Tibial nerve (tissue), 4 donors: Measurements from ENCODE around the gene BMP7. TPM values are rescaled to one million over a fixed set of nuclear protein-coding genes. Genes with fewer than 3 reads are reported as not detected.

Experiments
- DNase-seq, 2 donors: peaks; one replicate each; pipeline ENCODE4 v3.0.0-alpha.2; 2019; ENCODE audit warnings: low spot score in 2 of 2
- H3K27ac ChIP-seq, 4 donors: fragments of 200-600 bp; sonication (generic) in 3 of 4; one replicate each; pipeline ENCODE4 v1.5.1; 2017 to 2019; ENCODE audit warnings: mild to moderate bottlenecking in 1 of 4
- H3K27me3 ChIP-seq, 2 donors: fragments of 200-600 bp; sonication (generic) in 1 of 2; one replicate each; pipeline versions ENCODE4 v1.5.1 to v1.6.0; 2017 to 2019
- H3K36me3 ChIP-seq, 3 donors: fragments of 200-600 bp; sonication (generic); one replicate each; pipeline ENCODE4 v1.5.1; 2018 to 2019
- H3K4me1 ChIP-seq, 4 donors: fragments of 200-600 bp; sonication (generic) in 3 of 4; one replicate each; pipeline ENCODE4 v1.5.1; 2017 to 2019
- H3K4me3 ChIP-seq, 4 donors: fragments of 200-600 bp; sonication (generic) in 3 of 4; one replicate each; pipeline ENCODE4 v1.5.1; 2017 to 2019; ENCODE audit warnings: mild to moderate bottlenecking in 1 of 4, moderate library complexity in 1 of 4
- H3K9me3 ChIP-seq, 4 donors: fragments of 200-600 bp; sonication (generic) in 3 of 4; one replicate each; pipeline ENCODE4 v1.5.1; 2017 to 2019
- EP300 ChIP-seq, 2 donors: sonication (generic); formaldehyde crosslinking; IDR thresholded peaks; one replicate each; pipeline ENCODE4 v1.6.1; 2017; ENCODE audit warnings: antibody characterized with exemption in 2 of 2, mild to moderate bottlenecking in 1 of 2
- POLR2A ChIP-seq, 2 donors: fragments of 450-650 bp; IDR thresholded peaks; one replicate each; pipeline ENCODE4 v1.6.1; 2017; ENCODE audit warnings: antibody characterized with exemption in 2 of 2, mild to moderate bottlenecking in 2 of 2, moderate library complexity in 2 of 2
- whole genome bisulfite sequencing, 2 donors: methylation state at CpG; one replicate each; pipeline ENCODE4 v1.1.5; 2018; 5-methylcytosine and 5-hydroxymethylcytosine counted together
- total RNA-seq, 4 donors: library from RNA; depleted of rRNA; stranded (reverse); fragments of >200 nt; gene quantifications; one replicate each; pipeline ENCODE4 v1.1.0, GENCODE V29; 2016
- TF ChIP-seq, protein P1 (sequence below), 5 experiments: fragments of 200-600 bp in 3 of 5; fragments of 450-650 bp in 2 of 5; sonication (generic) in 3 of 5; IDR thresholded peaks; one replicate each; pipeline ENCODE4 v1.5.1; 2016 to 2019; ENCODE audit warnings: antibody characterized with exemption in 5 of 5, mild to moderate bottlenecking in 3 of 5, moderate library complexity in 2 of 5

The BMP7 gene
- total RNA-seq, 4 donors from 2014 or later, result 11.7 to 14.2 (median 13.4) TPM

DNA sequence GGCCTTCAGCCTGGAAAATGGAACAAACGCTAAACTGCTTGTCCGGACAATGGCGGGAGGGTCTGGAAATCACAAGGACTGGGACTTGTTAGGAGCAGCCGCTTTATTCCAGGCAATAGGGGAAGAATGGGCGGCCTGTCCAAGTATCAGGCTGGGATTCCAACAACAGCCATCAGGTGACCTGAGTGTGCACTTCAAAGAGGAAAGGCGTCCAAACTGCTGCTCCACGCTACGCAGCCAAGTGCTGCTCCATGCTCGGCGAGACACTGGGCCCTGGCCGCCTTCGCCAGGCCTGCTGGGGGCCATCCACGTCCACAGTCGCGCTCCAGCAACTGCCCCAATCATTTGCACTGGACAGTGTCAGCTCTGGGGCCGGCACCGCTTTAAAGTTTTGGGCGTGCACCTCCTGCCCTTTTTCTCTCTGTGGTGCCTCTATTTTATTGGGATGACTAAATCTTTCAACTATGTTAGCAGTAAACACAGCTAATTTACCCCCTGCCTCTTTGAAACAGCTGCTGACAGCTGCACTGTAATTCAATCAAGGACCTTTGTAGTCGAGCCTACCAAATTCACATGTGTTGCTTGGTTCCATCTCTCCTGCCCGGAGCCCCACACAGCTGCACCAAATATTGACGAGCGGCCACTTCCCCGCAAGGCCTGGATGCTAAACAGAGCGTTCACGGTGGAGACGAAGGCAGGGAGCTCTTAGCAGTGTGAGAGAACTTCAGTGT, 98.3 kb downstream of the BMP7 start:
- H3K27me3 ChIP-seq, result no peaks in the 10 kb centered on the region
- no peak overlapping the region for H3K4me3 ChIP-seq
- DNase-seq, result no peak
- peaks cover 0 to 34% (median 0%) of the 10 kb centered on the region in 3 donors for H3K36me3 ChIP-seq
- H3K27ac ChIP-seq, result peak overlapping the region; percentile 21 to 79 (median 71)
- WGBS, 2 donors, result 40 to 47% methylated on average over 25 of the region's 26 CpGs
- H3K9me3 ChIP-seq, result peaks cover 0 to 7% (median 0%) of the 10 kb centered on the region in 4 donors
- TF ChIP-seq, protein P1, sequence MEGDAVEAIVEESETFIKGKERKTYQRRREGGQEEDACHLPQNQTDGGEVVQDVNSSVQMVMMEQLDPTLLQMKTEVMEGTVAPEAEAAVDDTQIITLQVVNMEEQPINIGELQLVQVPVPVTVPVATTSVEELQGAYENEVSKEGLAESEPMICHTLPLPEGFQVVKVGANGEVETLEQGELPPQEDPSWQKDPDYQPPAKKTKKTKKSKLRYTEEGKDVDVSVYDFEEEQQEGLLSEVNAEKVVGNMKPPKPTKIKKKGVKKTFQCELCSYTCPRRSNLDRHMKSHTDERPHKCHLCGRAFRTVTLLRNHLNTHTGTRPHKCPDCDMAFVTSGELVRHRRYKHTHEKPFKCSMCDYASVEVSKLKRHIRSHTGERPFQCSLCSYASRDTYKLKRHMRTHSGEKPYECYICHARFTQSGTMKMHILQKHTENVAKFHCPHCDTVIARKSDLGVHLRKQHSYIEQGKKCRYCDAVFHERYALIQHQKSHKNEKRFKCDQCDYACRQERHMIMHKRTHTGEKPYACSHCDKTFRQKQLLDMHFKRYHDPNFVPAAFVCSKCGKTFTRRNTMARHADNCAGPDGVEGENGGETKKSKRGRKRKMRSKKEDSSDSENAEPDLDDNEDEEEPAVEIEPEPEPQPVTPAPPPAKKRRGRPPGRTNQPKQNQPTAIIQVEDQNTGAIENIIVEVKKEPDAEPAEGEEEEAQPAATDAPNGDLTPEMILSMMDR (IDR thresholded peaks at IDR 0.05), result no peak
- no peak for TF ChIP-seq POLR2A (IDR thresholded peaks at IDR 0.05)
- no peak for TF ChIP-seq EP300 (IDR thresholded peaks at IDR 0.05)
- peaks cover 0 to 12% (median 0%) of the 10 kb centered on the region in 4 donors for H3K4me1 ChIP-seq

GRCh38 chr20:57167292-57167655, 99.2 kb downstream of the BMP7 start:
- no peak for DNase-seq
- TF ChIP-seq, protein P1 (IDR thresholded peaks at IDR 0.05), result no peak
- TF ChIP-seq POLR2A (IDR thresholded peaks at IDR 0.05) (no peak), EP300 (IDR thresholded peaks at IDR 0.05) (no peak)
- Histone ChIP-seq H3K9me3 (peaks cover 0 to 7% (median 0%) of the 10 kb centered on the region in 4 donors), H3K4me3 (no peak overlapping the region), H3K36me3 (peaks cover 0 to 28% (median 0%) of the 10 kb centered on the region in 3 donors), H3K27me3 (no peaks in the 10 kb centered on the region), H3K4me1 (peaks cover 0 to 12% (median 0%) of the 10 kb centered on the region in 4 donors), H3K27ac (peak overlapping the region; percentile 21 to 79 (median 71))
- 87 to 90% methylated on average over 8 of the region's 8 CpGs for WGBS, 2 donors

- Histone ChIP-seq H3K36me3 (peaks cover 0 to 25% (median 0%) of the 10 kb centered on the region in 3 donors), H3K4me3 (no peak overlapping the region), H3K27me3 (no peaks in the 10 kb centered on the region), H3K4me1 (peaks cover 0 to 12% (median 0%) of the 10 kb centered on the region in 4 donors), H3K27ac (peak overlapping the region in 2 of 4 donors; percentile 78 to 79), H3K9me3 (peaks cover 0 to 7% (median 0%) of the 10 kb centered on the region in 4 donors)
- WGBS, 2 donors, result 81 to 84% methylated on average over 17 to 18 of the region's 18 CpGs
- no peak for DNase-seq
- TF ChIP-seq EP300 (IDR thresholded peaks at IDR 0.05) (no peak), POLR2A (IDR thresholded peaks at IDR 0.05) (no peak)
- TF ChIP-seq, protein P1 (IDR thresholded peaks at IDR 0.05), result no peak
These were observed 99.7 kb downstream of the BMP7 start for GRCh38 chr20:57166568-57167291.

DNA sequence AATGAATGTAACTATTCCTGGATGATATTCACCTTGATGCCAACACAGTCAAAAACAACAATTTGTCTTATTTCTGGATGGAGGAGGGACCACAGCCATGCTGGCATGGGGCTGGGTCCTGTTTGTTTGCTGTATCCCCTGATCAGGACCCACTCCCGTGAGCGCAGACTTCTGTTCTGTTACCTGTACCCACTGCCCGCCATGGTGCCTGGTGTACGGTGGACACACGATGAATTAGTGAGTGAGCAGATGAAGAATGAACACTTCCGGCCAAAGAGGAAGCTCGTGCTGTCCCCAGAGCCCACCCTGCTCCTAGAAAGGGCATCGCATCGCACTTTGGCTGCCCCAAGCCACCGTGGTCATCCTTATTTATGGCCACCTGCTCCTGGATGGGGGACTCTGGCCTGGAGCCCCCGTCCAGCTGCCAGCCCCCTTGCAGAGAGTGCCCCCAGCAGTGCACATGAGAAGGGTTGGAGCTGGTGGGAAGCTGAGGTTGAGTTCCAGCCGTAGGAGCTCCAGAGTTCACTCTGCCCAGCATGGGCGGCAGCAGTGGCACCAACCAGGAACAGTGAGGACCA, 100.9 kb downstream of the BMP7 start:
- 91 to 96% methylated on average over 12 to 13 of the region's 13 CpGs for WGBS, 2 donors
- peaks cover 0 to 12% (median 0%) of the 10 kb centered on the region in 3 donors for H3K36me3 ChIP-seq
- H3K4me3 ChIP-seq, result no peak overlapping the region
- H3K27me3 ChIP-seq, result no peaks in the 10 kb centered on the region
- no peak overlapping the region for H3K27ac ChIP-seq
- no peak for TF ChIP-seq POLR2A (IDR thresholded peaks at IDR 0.05)
- no peak for TF ChIP-seq EP300 (IDR thresholded peaks at IDR 0.05)
- TF ChIP-seq, protein P1 (IDR thresholded peaks at IDR 0.05), result no peak
- H3K4me1 ChIP-seq, result peaks cover 0 to 12% (median 0%) of the 10 kb centered on the region in 4 donors
- H3K9me3 ChIP-seq, result peaks cover 0 to 7% (median 0%) of the 10 kb centered on the region in 4 donors
- no peak for DNase-seq
